GDM1 (cell line): ENCODE measurements around the gene ANKRD34A.
"Not testable (repeated sequence)": the region's sequence is repeated elsewhere in the genome, so short reads cannot be mapped to it uniquely, and the experiment has no call there.

Source experiments
- DNase-seq: peaks from one replicate; lab custom pipeline; 2025; lab: John Stamatoyannopoulos, UW

Gene ANKRD34A

GRCh38 chr1:145942871-145943270 is 21.5 kb downstream of the ANKRD34A start:
- DNase-seq, result no peak

GRCh38 chr1:145942405-145942804 is 22.0 kb downstream of the ANKRD34A start:
- DNase-seq, result no peak

GRCh38 chr1:145937436-145937835 is 26.9 kb downstream of the ANKRD34A start:
- no peak for DNase-seq

- DNase-seq, result no peak
Measured at GRCh38 chr1:145936247-145936646, 28.1 kb downstream of the ANKRD34A start.

- DNase-seq, result no peak
Measured at GRCh38 chr1:145935708-145936107, 28.7 kb downstream of the ANKRD34A start.

- DNase-seq, result peak; percentile 29
Measured at GRCh38 chr1:145932522-145933009, 31.8 kb downstream of the ANKRD34A start.

- DNase-seq, result no peak
Measured at GRCh38 chr1:145927916-145928643, 36.3 kb downstream of the ANKRD34A start.

GRCh38 chr1:145927063-145927886 is 37.1 kb downstream of the ANKRD34A start, which contains the start of gene RBM8A:
Gene RBM8A (minus strand): TSS chr1:145927484. CDS start chr1:145927426, 58 bp downstream.
- peak; percentile 97 for DNase-seq

GRCh38 chr1:145926686-145927062 is 37.7 kb downstream of the ANKRD34A start:
- no peak for DNase-seq

GRCh38 chr1:145922266-145922665 is 42.1 kb downstream of the ANKRD34A start:
- DNase-seq, result no peak

- not testable (repeated sequence) for DNase-seq
Measured at GRCh38 chr1:145920297-145920696, 44.1 kb downstream of the ANKRD34A start.

GRCh38 chr1:145918992-145919939 is 45.1 kb downstream of the ANKRD34A start:
- no peak for DNase-seq

GRCh38 chr1:145918144-145918991 is 46.0 kb downstream of the ANKRD34A start, which contains the start of gene PEX11B:
Gene PEX11B (minus strand): TSS chr1:145918717. CDS start chr1:145918688, 29 bp downstream.
- DNase-seq, result peak; percentile 94

- DNase-seq, result no peak
Measured at GRCh38 chr1:145917595-145917994, 46.8 kb downstream of the ANKRD34A start.

GRCh38 chr1:145916745-145917144 is 47.6 kb downstream of the ANKRD34A start:
- DNase-seq, result no peak

- no peak for DNase-seq
Measured at GRCh38 chr1:145912128-145912641, 52.2 kb downstream of the ANKRD34A start.
